ENCODE measurements around the gene PLEKHM1.
A peak's percentile ranks its signal among the peaks of the same experiment; 100 is the strongest.

The PLEKHM1 gene

DNA sequence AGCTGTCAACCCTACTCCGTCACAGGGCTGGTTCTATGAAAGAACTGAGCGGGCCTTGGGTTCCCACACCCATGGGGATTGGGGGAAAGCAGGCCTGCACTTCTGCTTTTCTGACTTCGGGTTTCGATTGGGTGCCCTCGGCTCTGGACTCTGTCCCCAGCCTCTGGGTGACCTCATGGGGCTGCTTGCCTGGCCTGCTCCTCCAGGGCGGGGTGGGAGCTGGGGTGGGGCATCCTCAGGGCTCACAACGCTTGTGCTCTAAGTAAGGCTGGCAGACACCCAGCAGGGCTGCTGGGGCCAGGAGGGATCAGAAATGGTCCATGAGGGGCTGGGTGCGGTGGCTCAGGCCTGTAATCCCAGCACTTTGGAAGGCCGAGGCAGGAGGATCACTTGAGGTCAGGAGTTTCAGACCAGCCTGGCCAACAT, 77.0 kb downstream of the PLEKHM1 start:
- Histone ChIP-seq H3K9me3 (ENCODE audit: control insufficient read depth in 1 of 2, low read length in 2 of 2) (no peaks in the 10 kb centered on the region), H3K4me3 (ENCODE audit: low read depth in 1 of 2, low read length in 2 of 2) (peak overlapping the region in 1 of 2 donors; percentile 10), H3K27ac (ENCODE audit: low read depth, low read length) (peak overlapping the region; percentile 68), H3K4me1 (ENCODE audit: control insufficient read depth in 1 of 2, insufficient read depth in 2 of 2, low read length in 2 of 2) (peaks cover 62 to 67% of the 10 kb centered on the region in 2 donors), H3K27me3 (ENCODE audit: control insufficient read depth in 1 of 2, insufficient read depth in 2 of 2, low read length in 2 of 2) (no peaks in the 10 kb centered on the region), H3K36me3 (ENCODE audit: control insufficient read depth in 1 of 2, insufficient read depth in 2 of 2, low read length in 2 of 2) (no peaks in the 10 kb centered on the region), H3K9ac (ENCODE audit: low read depth in 1 of 2, low read length in 2 of 2) (peak overlapping the region in 1 of 2 donors; percentile 44)

DNA sequence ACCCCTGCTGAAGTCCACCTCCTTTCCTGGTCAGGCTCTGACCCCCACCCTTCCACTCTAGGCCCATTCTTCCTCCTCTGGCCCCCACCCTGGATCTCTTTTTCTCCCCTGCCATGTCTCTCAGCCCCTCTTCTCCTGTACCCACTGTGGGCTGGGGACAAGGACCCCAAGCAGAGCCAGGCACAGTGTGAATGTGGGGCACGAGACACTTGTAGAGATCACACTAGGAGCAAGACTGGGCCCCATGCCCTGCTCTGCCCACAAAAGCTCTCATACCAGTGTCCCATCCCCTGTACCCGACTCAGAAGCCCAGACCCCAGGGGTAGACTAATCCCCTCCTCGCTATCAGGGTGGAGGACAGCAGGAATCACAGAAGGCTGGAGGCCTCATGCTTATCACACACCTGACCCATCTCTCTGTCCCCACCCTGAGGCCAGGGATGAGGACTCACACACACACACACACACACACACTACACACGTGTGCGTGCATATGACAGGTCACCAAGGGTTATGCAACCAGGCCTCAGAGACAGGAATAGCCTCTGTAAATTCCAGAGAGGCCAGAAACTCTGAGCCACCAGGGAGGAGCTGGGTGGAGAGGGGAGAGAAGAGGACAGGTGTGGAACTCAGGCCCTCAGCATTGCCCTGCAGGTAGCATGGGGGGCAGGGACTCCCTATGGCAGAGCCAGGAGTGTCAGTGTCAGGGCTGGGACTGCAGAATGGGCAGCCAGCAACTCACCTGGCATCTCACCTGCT, 79.0 kb downstream of the PLEKHM1 start:
- Histone ChIP-seq H3K4me3 (ENCODE audit: low read depth in 1 of 2, low read length in 2 of 2) (peak overlapping the region in 1 of 2 donors; percentile 15), H3K36me3 (ENCODE audit: control insufficient read depth in 1 of 2, insufficient read depth in 2 of 2, low read length in 2 of 2) (no peaks in the 10 kb centered on the region), H3K27ac (ENCODE audit: low read depth, low read length) (peak overlapping the region; percentile 49), H3K9me3 (ENCODE audit: control insufficient read depth in 1 of 2, low read length in 2 of 2) (no peaks in the 10 kb centered on the region), H3K9ac (ENCODE audit: low read depth in 1 of 2, low read length in 2 of 2) (peak overlapping the region; percentile 46 to 52), H3K27me3 (ENCODE audit: control insufficient read depth in 1 of 2, insufficient read depth in 2 of 2, low read length in 2 of 2) (no peaks in the 10 kb centered on the region), H3K4me1 (ENCODE audit: control insufficient read depth in 1 of 2, insufficient read depth in 2 of 2, low read length in 2 of 2) (peaks cover 78 to 85% of the 10 kb centered on the region in 2 donors)

DNA sequence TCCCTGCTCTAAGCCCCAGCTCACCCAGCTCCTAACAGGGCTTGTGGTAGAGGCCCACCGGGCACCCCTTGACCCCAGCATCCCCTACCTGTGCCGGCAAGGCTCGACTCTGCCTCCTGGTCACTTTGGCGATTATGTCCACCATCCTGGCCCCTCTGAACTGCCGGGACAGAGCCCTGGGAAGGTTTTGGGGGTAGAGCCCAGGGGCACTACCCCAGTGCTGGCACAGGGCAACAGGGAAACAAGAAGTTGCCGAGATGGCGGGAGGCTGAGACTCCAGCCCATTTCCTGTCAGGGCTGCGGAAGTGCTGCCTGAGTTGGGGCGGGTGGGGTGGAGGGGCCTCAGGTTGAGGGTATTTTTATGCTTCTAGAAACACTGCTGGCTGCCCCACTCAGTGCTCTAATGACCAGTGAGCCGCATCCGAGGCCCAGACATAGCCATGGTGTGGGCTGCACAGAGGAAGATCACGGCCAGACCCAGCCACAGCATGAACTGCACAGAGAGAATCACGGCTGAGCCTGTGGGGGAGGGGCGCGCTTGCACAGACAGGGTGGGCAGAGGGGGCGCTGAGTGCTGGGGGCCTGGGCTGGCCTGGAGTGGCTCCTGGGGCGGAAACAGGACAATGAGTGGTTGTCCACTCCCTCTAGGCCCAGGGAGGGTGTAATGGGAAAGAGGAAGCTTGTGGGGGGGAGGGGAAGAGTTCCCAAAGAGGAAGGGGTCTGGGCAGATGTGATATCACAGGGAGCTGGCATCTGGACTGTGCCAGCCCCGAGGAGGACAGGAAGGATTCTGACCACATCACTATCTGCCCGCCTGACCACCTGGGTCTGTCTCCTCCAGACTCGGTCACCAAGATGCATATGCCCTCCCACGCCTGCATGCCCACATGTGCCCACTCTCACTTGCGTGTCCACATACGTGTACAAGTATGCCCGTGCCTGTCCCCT, 80.1 kb downstream of the PLEKHM1 start:
- Histone ChIP-seq H3K4me3 (ENCODE audit: low read depth in 1 of 2, low read length in 2 of 2) (peak overlapping the region; percentile 66 to 73), H3K27me3 (ENCODE audit: control insufficient read depth in 1 of 2, insufficient read depth in 2 of 2, low read length in 2 of 2) (no peaks in the 10 kb centered on the region), H3K4me1 (ENCODE audit: control insufficient read depth in 1 of 2, insufficient read depth in 2 of 2, low read length in 2 of 2) (peaks cover 76 to 91% of the 10 kb centered on the region in 2 donors), H3K9me3 (ENCODE audit: control insufficient read depth in 1 of 2, low read length in 2 of 2) (no peaks in the 10 kb centered on the region), H3K27ac (ENCODE audit: low read depth, low read length) (peak overlapping the region; percentile 61), H3K36me3 (ENCODE audit: control insufficient read depth in 1 of 2, insufficient read depth in 2 of 2, low read length in 2 of 2) (peaks cover 0 to 4% of the 10 kb centered on the region in 2 donors), H3K9ac (ENCODE audit: low read depth in 1 of 2, low read length in 2 of 2) (peak overlapping the region; percentile 57 to 70)

DNA sequence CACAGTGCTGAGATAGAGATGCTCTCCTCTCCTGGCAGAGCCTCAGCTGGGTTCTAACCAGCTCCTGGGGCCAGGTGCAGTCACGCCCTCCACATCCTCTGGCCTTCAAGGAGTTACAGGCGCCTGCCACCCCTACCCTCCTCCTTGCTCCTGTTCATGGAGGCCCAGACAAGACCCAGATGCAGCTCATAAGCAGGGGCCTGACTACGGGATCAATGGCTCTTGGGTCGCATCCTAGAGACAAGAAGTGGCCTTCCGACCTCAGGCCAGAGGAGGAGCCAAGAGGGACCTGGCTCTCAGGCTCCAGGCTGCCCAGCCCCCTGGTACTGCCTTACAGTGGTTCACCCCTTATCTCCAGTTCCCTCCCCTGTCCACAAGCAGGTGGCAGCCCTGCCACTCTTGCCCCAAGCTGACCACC, 80.9 kb downstream of the PLEKHM1 start:
- H3K4me1 ChIP-seq (ENCODE audit: control insufficient read depth in 1 of 2, insufficient read depth in 2 of 2, low read length in 2 of 2), result peaks cover 75 to 88% of the 10 kb centered on the region in 2 donors
- H3K36me3 ChIP-seq (ENCODE audit: control insufficient read depth in 1 of 2, insufficient read depth in 2 of 2, low read length in 2 of 2), result peaks cover 2 to 6% of the 10 kb centered on the region in 2 donors
- peak overlapping the region; percentile 61 for H3K27ac ChIP-seq (ENCODE audit: low read depth, low read length)
- H3K27me3 ChIP-seq (ENCODE audit: control insufficient read depth in 1 of 2, insufficient read depth in 2 of 2, low read length in 2 of 2), result no peaks in the 10 kb centered on the region
- peak overlapping the region; percentile 57 to 70 for H3K9ac ChIP-seq (ENCODE audit: low read depth in 1 of 2, low read length in 2 of 2)
- H3K4me3 ChIP-seq (ENCODE audit: low read depth in 1 of 2, low read length in 2 of 2), result peak overlapping the region; percentile 66 to 73
- H3K9me3 ChIP-seq (ENCODE audit: control insufficient read depth in 1 of 2, low read length in 2 of 2), result no peaks in the 10 kb centered on the region

DNA sequence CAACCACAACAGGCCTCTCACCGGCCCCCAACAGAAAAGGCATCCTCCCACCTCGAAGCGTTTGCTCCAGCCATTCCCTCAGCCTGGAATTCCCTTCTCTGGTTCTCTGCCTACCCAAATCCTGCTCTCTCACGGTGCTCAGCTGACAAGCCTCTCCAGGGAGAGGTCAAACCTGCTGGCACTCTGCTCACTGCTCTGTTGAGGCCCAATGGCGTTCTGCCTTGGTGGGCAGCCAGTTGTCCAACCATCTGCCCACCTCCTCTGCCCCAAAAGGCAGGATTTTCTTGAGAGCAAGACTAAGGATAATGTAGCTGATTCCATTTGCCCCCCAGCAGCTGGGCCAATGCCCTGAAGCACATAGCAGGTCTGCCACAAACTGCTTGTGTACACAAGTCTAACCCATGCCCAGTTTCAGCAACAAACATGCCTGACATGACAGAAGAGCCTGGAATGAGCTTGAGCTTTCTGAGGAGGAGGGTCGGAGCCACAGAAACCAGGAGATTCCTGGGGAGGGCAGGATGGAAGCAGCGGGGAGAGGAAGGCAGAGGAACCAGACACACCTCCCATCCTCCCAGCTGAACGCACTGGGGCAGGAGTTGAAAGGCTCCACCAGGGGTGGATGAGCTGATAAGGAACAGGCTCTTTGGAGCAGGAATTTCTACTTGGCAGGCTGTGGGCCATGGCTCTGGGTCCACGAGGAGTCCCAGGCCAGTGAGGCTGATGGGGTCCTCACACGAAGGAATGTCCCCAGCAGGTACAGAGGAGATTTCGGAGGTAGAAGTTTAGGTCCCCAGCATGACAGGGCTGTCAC, 81.7 kb downstream of the PLEKHM1 start:
- Histone ChIP-seq H3K36me3 (ENCODE audit: control insufficient read depth in 1 of 2, insufficient read depth in 2 of 2, low read length in 2 of 2) (peaks cover 10 to 15% of the 10 kb centered on the region in 2 donors), H3K4me3 (ENCODE audit: low read depth in 1 of 2, low read length in 2 of 2) (peak overlapping the region; percentile 66 to 73), H3K27me3 (ENCODE audit: control insufficient read depth in 1 of 2, insufficient read depth in 2 of 2, low read length in 2 of 2) (no peaks in the 10 kb centered on the region), H3K9me3 (ENCODE audit: control insufficient read depth in 1 of 2, low read length in 2 of 2) (no peaks in the 10 kb centered on the region), H3K4me1 (ENCODE audit: control insufficient read depth in 1 of 2, insufficient read depth in 2 of 2, low read length in 2 of 2) (peaks cover 75 to 86% of the 10 kb centered on the region in 2 donors), H3K27ac (ENCODE audit: low read depth, low read length) (peak overlapping the region; percentile 45), H3K9ac (ENCODE audit: low read depth in 1 of 2, low read length in 2 of 2) (peak overlapping the region; percentile 57 to 60)

DNA sequence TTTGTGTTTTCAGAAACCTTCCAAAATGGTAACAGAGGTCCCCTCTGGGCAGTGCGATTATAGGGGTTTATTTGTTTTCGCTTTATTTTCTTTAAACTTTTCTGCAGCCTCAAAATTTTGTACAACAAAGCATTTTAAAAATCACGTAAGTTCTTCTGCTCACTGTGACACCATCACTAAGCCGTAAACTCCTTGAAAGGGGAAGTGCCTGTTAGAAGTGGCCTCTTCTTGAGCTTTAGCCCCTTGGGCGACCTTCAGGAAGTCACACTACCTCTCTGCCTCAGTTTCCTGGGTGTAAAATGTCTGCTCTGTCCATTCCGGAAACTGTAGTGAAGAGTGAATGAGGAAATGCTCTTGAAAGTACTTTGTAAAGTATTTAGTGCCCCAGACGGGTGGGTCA, 84.4 kb downstream of the PLEKHM1 start:
- Histone ChIP-seq H3K4me1 (ENCODE audit: control insufficient read depth in 1 of 2, insufficient read depth in 2 of 2, low read length in 2 of 2) (peaks cover 55 to 64% of the 10 kb centered on the region in 2 donors), H3K9me3 (ENCODE audit: control insufficient read depth in 1 of 2, low read length in 2 of 2) (no peaks in the 10 kb centered on the region), H3K27ac (ENCODE audit: low read depth, low read length) (peak overlapping the region; percentile 78), H3K4me3 (ENCODE audit: low read depth in 1 of 2, low read length in 2 of 2) (peak overlapping the region; percentile 46 to 48), H3K27me3 (ENCODE audit: control insufficient read depth in 1 of 2, insufficient read depth in 2 of 2, low read length in 2 of 2) (no peaks in the 10 kb centered on the region), H3K36me3 (ENCODE audit: control insufficient read depth in 1 of 2, insufficient read depth in 2 of 2, low read length in 2 of 2) (peaks cover 18 to 42% of the 10 kb centered on the region in 2 donors), H3K9ac (ENCODE audit: low read depth in 1 of 2, low read length in 2 of 2) (peak overlapping the region; percentile 39 to 81)

DNA sequence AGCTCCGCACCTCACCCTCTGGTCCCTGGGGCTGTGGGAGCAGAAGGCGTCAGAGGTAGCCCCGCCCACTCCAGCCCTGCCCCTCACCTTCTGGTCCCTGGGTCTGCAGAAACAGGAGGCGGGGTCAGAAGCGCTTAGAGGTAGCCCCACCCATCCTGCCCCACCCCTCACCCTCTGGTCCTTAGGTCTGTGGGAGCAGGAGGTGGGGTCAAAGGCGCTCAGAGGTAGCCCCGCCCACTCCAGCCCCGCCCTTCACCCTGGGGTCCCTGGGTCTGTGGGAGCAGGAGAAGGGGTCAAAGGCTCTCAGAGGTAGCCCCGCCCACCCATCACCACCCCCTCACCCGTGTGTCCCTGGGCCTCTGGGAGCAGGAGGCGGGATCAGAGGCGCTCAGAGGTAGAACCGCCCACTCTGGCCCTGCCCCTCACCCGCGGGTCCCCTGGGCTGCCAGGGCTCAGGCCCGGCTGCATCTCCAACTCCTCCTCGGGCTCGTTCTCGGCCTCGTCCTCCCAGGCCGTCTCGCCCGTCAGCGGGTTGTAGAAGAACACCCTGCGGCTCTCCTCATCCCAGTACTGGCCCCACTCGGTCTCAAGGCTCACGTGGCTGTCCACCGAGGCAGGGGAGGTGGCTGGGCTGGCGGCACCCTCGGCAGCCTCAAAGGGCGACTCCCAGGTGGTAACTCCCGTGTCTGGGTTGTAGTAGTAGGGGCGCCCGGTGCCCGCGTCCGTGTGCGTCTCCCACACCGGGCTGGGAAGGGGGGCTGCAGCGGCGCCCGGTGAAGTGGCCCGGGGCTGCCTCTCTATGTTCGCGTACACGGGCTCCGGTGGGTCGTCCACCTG, 85.1 kb downstream of the PLEKHM1 start:
- H3K36me3 ChIP-seq (ENCODE audit: control insufficient read depth in 1 of 2, insufficient read depth in 2 of 2, low read length in 2 of 2), result peaks cover 19 to 48% of the 10 kb centered on the region in 2 donors

DNA sequence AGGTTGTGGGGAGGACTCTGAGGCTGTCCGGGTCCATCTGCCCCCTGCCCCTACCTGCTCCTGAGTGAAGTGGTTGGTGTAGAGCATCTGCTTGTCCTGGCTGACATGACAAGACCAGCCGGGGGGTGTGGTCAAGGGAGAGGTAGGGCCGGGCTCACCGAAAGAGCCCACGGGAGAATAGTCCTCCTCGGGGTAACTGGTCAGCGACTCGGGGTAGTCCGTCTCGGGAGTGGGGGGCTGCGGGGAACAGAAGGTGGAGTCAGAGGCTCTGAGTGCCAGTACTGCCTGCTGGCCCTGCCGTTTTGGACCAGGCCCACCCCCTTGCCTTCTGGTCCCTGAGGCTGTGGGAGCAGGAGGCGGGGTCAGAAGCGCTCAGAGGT, 85.7 kb downstream of the PLEKHM1 start:
- H3K9me3 ChIP-seq (ENCODE audit: control insufficient read depth in 1 of 2, low read length in 2 of 2), result no peaks in the 10 kb centered on the region
- no peak overlapping the region for H3K27ac ChIP-seq (ENCODE audit: low read depth, low read length)
- H3K9ac ChIP-seq (ENCODE audit: low read depth in 1 of 2, low read length in 2 of 2), result peak overlapping the region; percentile 15 to 57
- no peak overlapping the region for H3K4me3 ChIP-seq (ENCODE audit: low read depth in 1 of 2, low read length in 2 of 2)
- peaks cover 42 to 52% of the 10 kb centered on the region in 2 donors for H3K4me1 ChIP-seq (ENCODE audit: control insufficient read depth in 1 of 2, insufficient read depth in 2 of 2, low read length in 2 of 2)
- H3K27me3 ChIP-seq (ENCODE audit: control insufficient read depth in 1 of 2, insufficient read depth in 2 of 2, low read length in 2 of 2), result no peaks in the 10 kb centered on the region
- H3K36me3 ChIP-seq (ENCODE audit: control insufficient read depth in 1 of 2, insufficient read depth in 2 of 2, low read length in 2 of 2), result peaks cover 23 to 55% of the 10 kb centered on the region in 2 donors

More for the DNA sequence above, 85.1 kb downstream of the PLEKHM1 start:
- Histone ChIP-seq H3K27me3 (ENCODE audit: control insufficient read depth in 1 of 2, insufficient read depth in 2 of 2, low read length in 2 of 2) (no peaks in the 10 kb centered on the region), H3K27ac (ENCODE audit: low read depth, low read length) (peak overlapping the region; percentile 78), H3K9ac (ENCODE audit: low read depth in 1 of 2, low read length in 2 of 2) (peak overlapping the region; percentile 39 to 81), H3K9me3 (ENCODE audit: control insufficient read depth in 1 of 2, low read length in 2 of 2) (no peaks in the 10 kb centered on the region), H3K4me1 (ENCODE audit: control insufficient read depth in 1 of 2, insufficient read depth in 2 of 2, low read length in 2 of 2) (peaks cover 48 to 58% of the 10 kb centered on the region in 2 donors), H3K4me3 (ENCODE audit: low read depth in 1 of 2, low read length in 2 of 2) (peak overlapping the region; percentile 46 to 48)

All from duodenal mucosa (tissue), 2 donors.